Measurements from ENCODE around the gene BBS5.
A peak's percentile ranks its signal among the peaks of the same experiment; 100 is the strongest.
"Not testable (repeated sequence)": the region's sequence is repeated elsewhere in the genome, so short reads cannot be mapped to it uniquely, and the experiment has no call there.

Gene BBS5

DNA sequence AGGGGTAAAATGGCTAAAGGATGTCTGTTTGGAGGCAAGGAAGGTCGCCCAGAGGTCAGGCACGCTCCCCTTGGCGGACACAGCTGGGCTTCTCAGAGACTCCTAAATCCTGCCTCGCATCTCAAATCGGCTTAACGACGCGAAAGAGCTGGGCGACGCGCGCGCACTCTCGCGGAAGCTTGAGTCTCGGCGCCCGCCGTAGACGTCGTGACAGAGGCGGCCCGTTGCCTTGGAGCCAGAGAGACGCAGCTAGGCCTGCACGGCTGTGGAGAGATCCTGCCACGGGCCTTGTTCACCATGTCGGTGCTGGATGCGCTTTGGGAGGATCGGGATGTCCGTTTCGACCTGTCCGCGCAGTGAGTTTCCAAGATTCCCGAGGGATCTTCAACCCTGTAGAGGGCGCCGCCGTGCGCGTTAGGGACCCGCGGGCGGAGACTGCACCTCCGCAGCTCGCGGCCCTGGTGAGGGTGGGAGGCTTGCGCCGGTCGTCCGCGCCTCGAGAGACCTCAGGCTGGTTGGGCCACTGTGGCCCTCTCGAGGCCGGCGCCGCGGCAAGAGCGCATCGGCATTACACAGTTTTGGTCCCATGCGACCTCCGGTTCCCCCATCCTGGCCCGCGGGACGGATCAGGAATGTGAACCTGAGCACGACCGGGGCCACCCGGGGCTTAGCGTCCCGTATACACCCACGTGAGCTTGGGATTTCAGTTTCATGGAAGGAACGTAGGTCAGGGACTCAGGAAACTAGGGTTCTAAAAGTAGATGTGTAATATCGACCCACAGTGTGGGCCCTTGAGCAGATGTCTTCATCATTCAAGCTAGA lies at the start of gene BBS5:
Gene BBS5, plus strand, starts transcription at position 238 of the 822 bp plus-strand sequence. Its CDS starts 60 bp downstream, at position 298.
- peak; percentile 75 for DNase-seq

DNA sequence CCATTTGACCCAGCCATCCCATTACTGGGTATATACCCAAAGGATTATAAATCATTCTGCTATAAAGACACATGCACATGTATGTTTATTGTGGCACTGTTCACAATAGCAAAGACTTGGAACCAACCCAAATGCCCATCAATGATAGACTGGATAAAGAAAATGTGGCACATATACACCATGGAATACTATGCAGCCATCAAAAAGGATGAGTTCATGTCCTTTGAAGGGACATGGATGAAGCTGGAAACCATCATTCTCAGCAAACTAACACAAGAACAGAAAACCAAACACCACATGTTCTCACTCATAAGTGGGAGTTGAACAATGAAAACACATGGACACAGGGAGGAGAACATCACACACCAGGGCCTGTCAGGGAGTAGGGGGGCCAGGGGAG lies 47.5 kb upstream of the BBS5 start:
- DNase-seq: not testable (repeated sequence)

DNA sequence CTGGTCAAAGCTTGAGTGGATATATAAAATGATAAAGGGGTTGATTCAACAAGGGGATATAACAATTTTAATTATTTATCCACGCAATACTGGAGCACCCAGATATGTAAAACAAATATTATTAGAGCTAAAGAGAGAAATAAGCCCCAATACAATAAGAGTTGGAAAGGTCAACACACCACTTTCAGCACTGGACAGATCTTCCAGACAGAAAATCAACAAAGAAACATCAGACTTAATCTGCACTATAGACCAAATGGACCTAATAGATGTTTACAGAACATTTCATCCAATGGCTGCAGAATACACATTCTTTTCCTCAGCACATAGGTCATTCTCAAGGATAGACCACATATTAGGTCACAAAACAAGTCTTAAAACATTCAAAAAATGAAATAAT lies 45.1 kb upstream of the BBS5 start:
- not testable (repeated sequence) for DNase-seq

DNA sequence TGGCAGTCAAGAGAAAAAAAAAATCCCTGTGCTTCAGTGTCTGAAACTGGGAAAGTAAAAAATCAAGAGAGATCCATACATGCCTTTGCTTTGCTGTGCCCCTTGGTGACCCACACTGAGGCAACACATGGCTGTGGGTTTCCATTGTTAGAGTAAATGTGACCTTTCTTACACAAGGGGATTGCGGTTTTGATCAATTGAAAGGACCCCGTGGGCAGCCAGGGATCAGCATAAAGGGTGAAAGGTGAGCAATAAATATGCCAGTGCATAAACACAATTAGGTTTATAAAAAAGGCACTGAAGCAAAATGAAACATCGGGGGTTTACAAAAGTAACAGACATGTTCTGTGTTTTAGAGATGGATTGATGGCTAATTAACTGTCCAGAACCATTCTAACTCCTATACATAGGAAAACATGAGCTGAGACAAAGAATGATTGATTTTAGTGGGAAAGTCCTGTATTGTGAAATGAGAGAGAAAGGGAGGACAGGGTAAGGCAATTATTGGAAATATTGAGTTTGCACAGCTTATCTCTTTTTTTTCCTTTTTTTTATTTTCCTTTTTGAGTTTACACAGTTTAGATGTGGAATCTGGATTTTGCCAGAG lies 40.7 kb upstream of the BBS5 start:
- DNase-seq: no peak

DNA sequence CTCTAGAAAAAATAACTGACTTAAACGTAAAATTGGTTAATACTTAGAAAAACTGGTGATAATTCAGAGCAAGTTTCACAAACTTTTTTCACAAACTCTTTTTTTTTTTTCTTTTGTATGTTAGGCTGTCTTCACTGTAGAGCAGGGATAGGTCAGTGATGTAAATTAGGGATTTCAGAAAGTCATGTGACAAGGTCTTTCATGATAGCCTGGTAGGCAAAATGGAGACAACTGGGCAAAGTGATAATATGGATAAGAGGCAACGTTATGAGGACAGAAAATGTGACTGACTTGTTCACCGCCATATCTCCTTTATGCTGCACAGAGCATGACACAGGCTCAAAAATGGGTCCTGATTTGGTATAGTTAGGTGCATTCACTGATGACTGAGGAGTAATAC lies 39.4 kb upstream of the BBS5 start:
- DNase-seq: no peak

DNA sequence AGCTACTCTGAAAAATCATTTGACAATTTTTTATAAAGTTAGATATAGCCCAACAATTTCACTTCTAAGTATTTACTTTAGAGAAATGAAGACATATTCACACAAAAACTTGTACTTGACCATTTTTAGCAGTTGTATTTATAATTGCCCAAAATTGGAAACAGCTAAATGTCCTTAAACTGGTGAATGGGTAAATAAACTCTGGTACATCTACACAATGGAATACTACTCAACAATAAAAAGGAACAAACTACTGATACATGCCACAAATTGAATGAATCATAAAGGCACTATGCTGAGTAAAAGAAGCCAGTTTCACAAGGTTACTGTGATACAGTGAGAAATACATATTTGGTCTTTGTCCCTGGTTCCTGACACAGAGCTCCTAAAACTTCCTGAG lies 32.8 kb upstream of the BBS5 start:
- no peak for DNase-seq

DNA sequence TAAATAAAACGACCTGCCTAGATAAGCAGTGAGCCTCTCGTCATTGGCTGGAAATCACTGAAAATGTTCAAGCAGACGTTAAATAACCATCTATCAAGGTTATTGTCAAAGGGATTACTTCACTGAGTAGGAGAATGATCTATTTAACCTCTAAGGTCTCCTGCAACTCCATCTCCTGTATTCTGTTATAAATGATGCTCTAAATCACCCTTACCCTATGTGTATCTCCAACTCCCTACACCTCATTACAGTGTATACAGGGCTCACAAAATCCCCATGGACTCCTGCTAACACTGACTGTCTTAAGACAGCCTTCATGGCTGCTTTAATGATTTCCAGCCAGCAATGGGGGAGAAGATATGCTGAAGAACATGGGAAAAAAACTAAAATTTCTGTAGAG lies 31.0 kb upstream of the BBS5 start:
- DNase-seq: no peak

DNA sequence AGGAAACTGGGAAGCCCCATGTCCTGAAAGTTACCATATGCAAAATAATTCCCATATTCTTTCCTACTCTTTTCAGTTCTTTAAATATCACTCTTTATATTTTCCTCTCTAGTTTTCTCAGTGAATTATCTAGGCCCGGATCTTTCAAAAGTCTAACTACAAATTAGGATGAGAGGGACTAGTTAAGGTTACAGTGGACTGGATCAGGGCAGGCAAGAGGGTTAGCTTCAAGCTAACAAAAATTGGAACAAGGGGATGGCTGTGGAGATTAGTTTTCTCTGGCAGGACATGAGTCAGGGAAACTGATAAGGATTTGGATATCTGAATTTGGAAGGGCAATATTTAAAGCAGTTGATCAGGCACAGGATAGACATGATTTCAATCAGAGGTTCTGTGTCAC lies 30.4 kb upstream of the BBS5 start:
- no peak for DNase-seq

DNA sequence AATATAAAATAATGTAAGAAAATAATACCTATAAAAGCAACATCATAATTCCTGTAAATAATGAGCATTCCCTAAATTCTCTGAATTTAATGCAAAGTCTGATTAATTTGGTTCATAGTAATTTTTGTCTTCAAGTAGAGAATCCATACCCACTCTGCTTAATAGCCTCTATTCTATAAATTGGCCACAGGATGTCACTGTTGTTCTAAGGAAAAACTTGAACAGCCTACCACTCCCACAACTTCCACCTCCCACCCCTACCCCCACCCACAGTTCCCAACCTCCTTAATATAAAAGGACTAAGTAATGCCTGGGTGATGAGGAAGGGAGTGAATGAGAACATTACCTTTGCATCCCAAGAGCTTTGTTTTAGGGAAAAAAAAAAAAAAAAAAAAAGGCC lies 27.2 kb upstream of the BBS5 start:
- no peak for DNase-seq

DNA sequence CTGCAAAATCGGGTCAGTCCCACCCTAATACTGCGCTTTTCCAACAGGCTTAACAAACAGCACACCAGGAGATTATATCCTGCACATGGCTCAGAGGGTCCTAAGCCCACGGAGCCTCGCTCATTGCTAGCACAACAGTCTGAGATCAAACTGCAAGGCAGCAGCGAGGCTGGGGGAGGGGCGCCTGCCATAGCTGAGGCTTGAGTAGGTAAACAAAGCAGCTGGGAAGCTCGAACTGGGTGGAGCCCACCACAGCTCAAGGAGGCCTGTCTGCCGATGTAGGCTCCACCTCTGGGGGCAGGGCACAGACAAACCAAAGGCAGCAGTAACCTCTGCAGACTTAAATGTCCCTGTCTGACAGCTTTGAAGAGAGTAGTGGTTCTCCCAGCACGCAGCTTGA lies 26.2 kb upstream of the BBS5 start:
- DNase-seq: not testable (repeated sequence)

DNA sequence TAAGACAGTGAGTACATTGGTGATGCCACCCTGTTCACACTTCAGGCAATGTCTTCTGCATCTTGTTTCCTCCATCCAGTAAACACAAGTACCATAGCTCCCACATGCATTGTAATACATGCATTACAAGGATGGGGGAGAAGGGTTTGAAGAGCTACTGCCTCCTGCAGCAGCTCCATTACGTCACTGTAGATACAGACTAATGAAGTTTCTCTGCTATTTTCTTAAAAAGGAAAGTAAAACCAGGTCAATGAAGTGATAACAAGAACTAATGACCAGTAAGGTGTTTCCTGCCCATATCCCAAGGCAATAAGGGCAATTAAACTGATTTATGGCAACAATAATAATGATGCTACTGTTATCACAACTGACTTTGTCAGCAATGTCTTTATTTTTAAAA lies 18.2 kb upstream of the BBS5 start:
- no peak for DNase-seq

DNA sequence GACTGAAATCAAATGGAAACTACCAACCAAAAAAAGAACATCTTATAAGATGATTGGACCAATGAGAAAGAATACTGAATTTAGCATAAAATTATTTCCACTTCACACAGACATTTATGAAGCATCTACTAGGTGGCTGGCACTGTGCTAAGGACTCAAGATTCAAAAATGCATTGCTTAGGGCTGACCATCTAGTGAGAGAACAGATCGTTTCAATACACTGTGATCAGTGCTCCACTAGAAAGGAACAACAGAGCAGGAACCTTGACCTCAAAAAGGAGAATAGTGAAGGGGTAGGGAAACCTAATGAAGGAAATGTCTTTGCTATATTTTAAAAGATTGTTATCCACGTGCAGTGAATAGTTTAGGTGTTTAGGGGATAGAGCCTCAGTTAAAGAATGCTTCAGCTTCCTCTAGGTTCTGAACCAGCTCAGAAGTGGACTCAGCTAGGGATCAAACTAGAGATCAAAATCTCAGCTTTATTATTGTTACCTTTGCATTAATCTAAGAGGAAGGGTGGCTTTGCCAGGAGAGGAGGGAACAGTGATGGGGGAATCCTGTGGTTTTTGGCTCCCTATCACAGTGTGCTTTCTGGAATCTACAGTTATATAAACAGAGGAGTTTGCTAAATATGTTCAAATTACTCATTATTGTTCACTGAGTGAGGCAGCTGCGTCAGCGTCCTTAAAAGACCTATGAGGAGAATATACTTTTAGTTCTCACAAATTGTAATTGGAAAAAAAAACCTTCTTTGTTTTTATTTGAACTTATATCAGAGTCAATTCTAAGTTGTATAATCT lies 16.2 kb upstream of the BBS5 start:
- no peak for DNase-seq

DNA sequence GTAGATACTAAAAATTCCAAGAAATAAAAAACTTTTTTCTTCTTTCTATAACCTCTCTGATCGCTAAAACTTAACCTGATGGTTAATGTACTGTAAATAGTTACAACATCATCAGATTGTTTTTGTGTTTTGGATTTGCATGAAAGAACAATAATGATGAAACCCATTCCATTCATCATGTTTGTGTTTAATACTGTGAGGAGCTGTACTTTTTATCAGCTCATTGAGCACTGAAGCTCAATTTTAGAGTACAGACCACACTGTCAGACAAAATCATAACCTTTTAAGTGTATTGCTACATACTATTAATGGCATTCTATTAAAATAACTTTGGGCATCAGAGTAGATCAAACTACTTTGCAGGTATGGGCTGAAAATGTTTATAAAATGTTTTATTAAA lies 14.8 kb upstream of the BBS5 start:
- DNase-seq: no peak

DNA sequence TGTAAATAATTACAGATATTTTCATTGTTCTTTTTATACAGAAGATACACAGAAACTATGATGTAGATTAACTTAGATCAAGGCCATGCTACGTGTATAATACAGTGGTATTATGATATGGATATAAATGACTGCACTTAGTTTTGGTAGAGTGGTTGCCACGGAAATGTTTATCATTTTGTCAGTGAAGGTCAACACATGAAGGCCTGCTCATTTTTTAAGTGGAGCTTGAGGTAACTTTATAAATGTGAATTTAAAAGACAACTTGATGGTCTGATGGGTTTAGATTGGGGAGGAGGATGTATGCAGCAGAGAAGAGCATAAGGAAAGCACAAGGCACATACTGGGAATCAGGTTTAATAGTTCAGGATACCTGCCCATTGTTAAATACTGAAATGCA lies 14.4 kb upstream of the BBS5 start:
- DNase-seq: no peak

DNA sequence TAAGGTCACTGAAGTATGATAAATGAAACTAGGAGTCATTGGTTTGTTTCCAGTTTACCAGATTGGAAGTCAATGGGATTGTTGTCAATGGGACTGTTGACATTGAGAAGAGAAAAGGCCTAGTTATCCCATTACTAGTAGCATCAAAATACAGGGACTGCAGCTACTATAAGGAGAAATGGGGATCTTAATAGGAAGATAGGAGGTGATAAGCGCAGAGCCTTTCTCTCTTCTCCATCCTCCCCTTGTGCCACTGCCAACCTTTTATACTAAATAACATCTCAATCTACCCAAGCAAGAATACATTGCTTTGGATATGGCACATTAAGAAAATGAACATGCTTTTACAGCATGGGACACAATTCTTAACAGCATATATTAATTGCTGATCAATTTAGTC lies 10.5 kb upstream of the BBS5 start:
- DNase-seq: no peak

DNA sequence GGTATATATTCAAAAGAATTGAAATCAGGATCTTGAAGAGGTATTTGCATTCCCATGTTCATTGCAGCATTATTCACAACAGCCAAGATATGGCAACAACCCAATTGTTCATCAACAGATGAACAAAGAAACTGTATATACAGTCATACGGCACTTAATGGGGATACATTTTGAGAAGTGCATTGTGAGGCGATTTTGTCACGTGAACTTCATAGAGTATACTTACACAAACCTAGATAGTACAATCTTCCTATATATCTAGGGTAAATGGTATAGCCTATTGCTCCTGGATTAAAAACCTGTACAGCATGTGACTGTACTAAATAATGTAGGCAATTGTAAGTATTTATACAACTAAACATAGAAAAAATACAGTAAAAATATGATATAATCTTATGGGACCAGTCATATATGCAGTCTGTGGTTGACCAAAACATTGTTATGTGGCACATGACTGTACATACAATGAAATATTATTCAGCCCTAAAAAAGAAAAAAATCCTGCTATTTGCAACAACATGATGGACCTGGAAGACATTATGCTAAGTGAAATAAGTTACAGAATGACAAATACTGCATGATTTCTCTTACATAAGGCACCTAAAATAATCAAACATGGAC lies 9.2 kb upstream of the BBS5 start:
- DNase-seq: no peak

DNA sequence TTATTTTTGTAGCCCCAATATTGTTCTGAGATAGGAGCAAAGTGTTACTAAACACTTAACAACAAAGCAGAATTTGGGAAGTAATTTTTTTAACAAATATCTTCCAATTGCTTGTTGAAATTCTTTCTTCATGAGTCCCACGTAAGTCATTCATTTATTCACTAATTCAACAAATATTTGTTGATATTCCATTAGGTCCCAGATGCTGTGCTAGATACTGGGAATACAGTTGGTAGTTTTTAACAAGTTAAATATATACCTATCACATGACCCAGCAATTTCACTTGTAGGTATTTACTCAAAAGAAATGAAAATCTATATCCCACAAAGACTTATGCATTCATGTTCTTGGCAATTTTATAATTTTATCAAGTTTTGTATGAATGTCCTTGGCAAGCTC lies 7.0 kb upstream of the BBS5 start:
- no peak for DNase-seq

DNA sequence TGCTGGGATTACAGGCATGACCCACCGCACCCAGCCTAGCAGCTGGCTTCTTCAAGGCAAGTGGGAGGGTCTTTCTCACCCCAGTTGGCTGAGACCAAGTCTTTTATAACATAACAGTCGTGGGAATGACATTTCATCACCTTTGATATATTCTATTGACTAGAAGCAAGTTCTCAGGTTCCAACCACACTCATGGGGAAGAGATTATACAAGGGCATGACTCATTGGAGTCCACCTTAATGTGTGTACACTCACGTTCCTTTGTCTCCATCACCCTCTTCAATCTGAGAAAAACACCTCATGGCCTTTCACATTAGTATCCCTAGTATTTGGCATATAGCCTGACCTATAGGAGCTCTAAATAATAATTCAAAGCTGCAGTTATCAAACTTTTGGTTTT lies 2.8 kb upstream of the BBS5 start:
- DNase-seq: no peak

DNA sequence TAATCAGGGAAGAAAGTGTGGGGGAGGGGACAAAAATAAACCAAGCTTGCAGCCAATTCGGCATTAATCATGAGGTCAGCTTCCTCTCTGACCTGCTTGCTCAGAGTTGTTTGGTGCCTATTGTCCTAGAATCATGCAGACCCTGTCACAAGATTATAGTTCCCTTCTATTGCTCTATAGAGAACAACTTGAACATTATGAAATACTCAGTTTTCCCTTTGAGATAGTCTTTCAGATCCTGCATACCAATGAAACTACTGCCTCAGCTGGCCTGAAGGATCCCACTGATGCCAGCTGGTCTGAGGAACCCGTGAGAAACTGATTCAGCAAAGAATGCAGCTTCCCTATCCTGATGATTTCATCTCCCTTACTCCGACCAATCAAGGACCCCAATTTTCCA lies 955 bp upstream of the BBS5 start:
- DNase-seq: no peak

DNA sequence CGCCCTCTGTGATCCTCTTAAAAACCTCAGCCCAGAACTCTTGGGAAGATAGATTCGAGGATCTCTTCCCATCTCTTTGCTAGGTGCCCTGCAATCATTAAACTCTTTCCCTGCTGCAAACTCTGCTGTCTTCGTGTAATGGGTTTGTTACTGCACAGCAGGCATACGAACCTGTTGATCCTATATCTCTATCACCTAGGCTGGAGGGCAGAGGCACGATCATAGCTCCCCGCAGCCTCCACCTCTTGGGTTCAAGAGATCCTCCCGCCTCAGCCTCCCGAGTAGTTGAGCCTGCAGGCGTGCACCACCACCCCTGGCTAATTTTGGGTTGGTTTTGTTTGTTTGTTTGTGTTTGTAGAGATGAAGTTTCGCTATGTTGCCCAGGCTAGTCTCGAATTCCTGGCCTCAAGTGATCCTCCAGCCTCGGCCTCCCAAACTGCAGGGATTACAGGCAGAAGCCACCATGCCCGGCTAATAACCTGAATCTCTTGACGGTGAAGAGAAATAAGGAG lies 493 bp upstream of the BBS5 start:
- DNase-seq: no peak

DNA sequence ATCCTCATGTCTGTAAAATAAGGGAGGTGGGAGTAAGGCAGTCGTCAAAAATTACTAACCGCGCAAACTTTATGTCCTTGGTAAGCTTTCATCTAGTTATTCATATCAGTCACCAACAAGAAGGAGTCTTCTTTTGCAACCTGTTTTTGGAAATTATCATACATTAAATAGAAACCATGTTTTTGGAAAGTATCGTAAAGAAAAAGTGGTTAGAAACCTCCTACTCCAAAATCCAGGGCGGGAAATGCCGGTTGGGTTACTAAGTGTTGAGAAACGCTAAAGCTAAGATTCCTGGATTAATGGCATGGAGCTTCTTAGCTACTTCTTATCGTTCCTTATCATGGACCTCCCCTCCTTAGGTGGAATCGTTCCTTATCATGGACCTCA lies 778 bp downstream of the BBS5 start:
- no peak for DNase-seq

DNA sequence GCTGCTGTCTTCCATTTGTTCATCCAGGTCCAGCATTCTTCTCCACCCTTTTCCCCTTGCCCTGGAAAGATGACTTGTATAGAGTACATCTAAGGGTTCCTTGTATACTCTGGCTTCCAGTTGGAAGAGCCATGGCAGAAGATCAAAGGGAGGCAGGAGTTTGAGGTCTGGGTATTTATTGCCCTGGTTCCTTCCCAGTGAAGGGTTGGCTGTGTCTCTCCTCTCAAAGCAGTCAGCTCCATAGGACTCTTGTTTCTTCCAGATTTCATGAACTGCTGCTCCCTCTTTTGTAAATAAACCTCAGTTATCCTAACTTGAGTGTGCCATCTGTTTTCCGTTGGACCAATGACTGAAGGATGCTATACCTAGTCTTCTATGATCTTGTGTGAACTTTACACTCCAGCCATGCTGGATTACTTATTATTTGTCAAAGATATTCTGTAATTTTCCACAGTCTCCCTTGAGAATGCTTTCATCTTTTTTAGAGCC lies 6.4 kb downstream of the BBS5 start:
- DNase-seq: no peak

DNA sequence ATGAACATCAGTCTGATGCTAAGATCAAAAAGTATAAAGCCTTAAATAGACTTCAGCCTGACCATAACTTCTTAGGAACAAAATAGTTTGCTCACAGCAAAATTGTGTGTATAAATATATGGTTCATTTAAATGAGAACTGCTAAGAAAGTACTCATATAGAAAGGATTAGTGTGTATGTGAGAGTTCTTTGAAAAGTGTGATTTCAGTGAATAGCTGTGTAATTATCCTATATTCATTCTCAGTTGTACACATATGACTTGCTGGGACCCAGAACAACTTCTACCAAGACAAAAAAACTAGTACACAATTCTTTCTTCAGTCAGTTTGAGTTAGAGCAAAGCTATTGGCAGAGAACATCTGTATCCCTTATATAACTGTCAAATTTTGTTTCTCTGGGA lies 7.2 kb downstream of the BBS5 start:
- DNase-seq: no peak

Measured in stimulated activated CD4-positive, alpha-beta T cell treated with anti-CD3 and anti-CD28 coated beads, Interleukin-4, amount 100 ng/mL, for 24 hours (primary cell).